Spleen (tissue), 11 donors: Measurements from ENCODE around the gene ABHD2. TPM values are rescaled to one million over a fixed set of nuclear protein-coding genes. Genes with fewer than 3 reads are reported as not detected.
A peak's percentile ranks its signal among the peaks of the same experiment; 100 is the strongest.

ENCODE experiments used
- DNase-seq: peaks from one replicate; pipeline ENCODE4 v3.0.0-alpha.2; 2020
- H3K27ac ChIP-seq, 8 donors: fragments of 200-600 bp; sonication (generic) in 7 of 8; 1 replicate in 4 of 8; 2 replicates in 4 of 8; pipeline versions ENCODE4 v1.5.0 to v1.8.0; 2016 to 2021; ENCODE audit warnings: inconsistent platforms in 4 of 8, mild to moderate bottlenecking in 4 of 8, moderate library complexity in 1 of 8
- H3K27me3 ChIP-seq, 7 donors: fragments of 200-600 bp; sonication (generic) in 6 of 7; replicated peaks in 1 of 7; 1 replicate in 4 of 7; 2 replicates in 3 of 7; pipeline versions ENCODE4 v1.5.0 to v1.8.0; 2016 to 2021; ENCODE audit warnings: inconsistent platforms in 3 of 7, mild to moderate bottlenecking in 1 of 7
- H3K36me3 ChIP-seq, 6 donors: fragments of 200-600 bp; sonication (generic) in 5 of 6; 1 replicate in 4 of 6; 2 replicates in 2 of 6; pipeline versions ENCODE4 v1.5.0 to v1.8.0; 2016 to 2021; ENCODE audit warnings: inconsistent platforms in 2 of 6
- H3K4me1 ChIP-seq, 6 donors: fragments of 200-600 bp; sonication (generic) in 5 of 6; 1 replicate in 3 of 6; 2 replicates in 3 of 6; pipeline versions ENCODE4 v1.5.0 to v1.8.0; 2016 to 2021; ENCODE audit warnings: inconsistent platforms in 3 of 6
- H3K4me3 ChIP-seq, 8 donors: fragments of 200-600 bp; sonication (generic) in 7 of 8; 1 replicate in 4 of 8; 2 replicates in 4 of 8; pipeline versions ENCODE4 v1.5.0 to v1.8.0; 2016 to 2021; ENCODE audit warnings: inconsistent platforms in 4 of 8, mild to moderate bottlenecking in 4 of 8, moderate library complexity in 2 of 8
- H3K9me3 ChIP-seq, 8 donors: fragments of 200-600 bp; sonication (generic) in 7 of 8; 1 replicate in 4 of 8; 2 replicates in 4 of 8; pipeline versions ENCODE4 v1.5.0 to v1.8.0; 2016 to 2021; ENCODE audit warnings: inconsistent platforms in 4 of 8
- CTCF ChIP-seq, 11 experiments: fragments of 200-600 bp in 7 of 11; fragments of 450-650 bp in 4 of 11; sonication (generic) in 4 of 11; IDR thresholded peaks in 8 of 11; conservative IDR thresholded peaks in 3 of 11; 1 replicate in 7 of 11; 2 replicates in 4 of 11; pipeline versions ENCODE4 v1.4.0 to v1.8.0; 2016 to 2021; ENCODE audit warnings: antibody characterized with exemption in 11 of 11, inconsistent platforms in 4 of 11, mild to moderate bottlenecking in 1 of 11
- POLR2A ChIP-seq, 3 donors: fragments of 450-650 bp; IDR thresholded peaks; one replicate each; pipeline ENCODE4 v1.5.1; 2017; ENCODE audit warnings: antibody characterized with exemption in 3 of 3, mild to moderate bottlenecking in 1 of 3
- POLR2AphosphoS5 ChIP-seq, 3 donors: sonication (generic); formaldehyde crosslinking; IDR thresholded peaks; one replicate each; pipeline ENCODE4 v1.5.1; 2017; ENCODE audit warnings: antibody characterized with exemption in 3 of 3
- WGBS, 5 donors: extraction: QIAGEN DNeasy Blood & Tissue Kit in 3 of 5; methylation state at CpG; one replicate each; pipeline versions ENCODE4 v1.1.5 to v1.1.7; 2013 to 2018; 5-methylcytosine and 5-hydroxymethylcytosine counted together
- intact Hi-C: fragments of 100-400 bp; cut with DNase I; formaldehyde crosslinking; loops from one replicate; pipeline ENCODE4 v1.15.0; 2023; ENCODE audit warnings: low total_unique reads
- polyA plus RNA-seq, 3 donors: library from polyadenylated mRNA; stranded (reverse); fragments of 200-250 nt; gene quantifications; one replicate each; pipeline ENCODE4 v1.2.1, GENCODE V29; 2013
- total RNA-seq, 7 donors: library from RNA; depleted of rRNA in 3 of 7; stranded (reverse); fragments of >200 nt in 3 of 7; fragmentation: NEBNext Ultra II Directional in 4 of 7; extraction: Animal tissue kit (Norgen Biotek cat#: 25700) in 4 of 7; gene quantifications; one replicate each; pipeline versions ENCODE4 v1.1.0 to v1.2.1, GENCODE V29; 2016 to 2021
- donor health status: healthy with polysubstance abuse.
- donor health status: DM: no; HTN: no; CAD: no; lungs with moderate emphysema.
- donor health status: DM: no; HTN: no; CAD: no.
- donor health status: Bipolar disorder and iron deficiency.
- donor health status: healthy.
- donor health status: DM: no; HTN: no; CAD: no.
- donor health status: DM: yes; HTN: yes; CAD: no.

ABHD2 gene
- total and polyA plus RNA-seq, 10 donors: 2.1 to 158 (median 106) TPM

- H3K9me3 ChIP-seq: no peaks in the 10 kb centered on the region
- H3K36me3 ChIP-seq: peaks cover 3 to 91% (median 39%) of the 10 kb centered on the region in 6 donors
- no peak for TF ChIP-seq POLR2A (IDR thresholded peaks at IDR 0.05)
- H3K4me3 ChIP-seq: no peak overlapping the region
- DNase-seq: no peak
- no peak overlapping the region for H3K27ac ChIP-seq
- no peaks in the 10 kb centered on the region for H3K27me3 ChIP-seq
- peaks cover 0 to 35% (median 15%) of the 10 kb centered on the region in 6 donors for H3K4me1 ChIP-seq
- intact Hi-C loops: loop anchor here (5.0 to 10.0 kb wide), 2 partner anchors 118 to 271 kb away; no protein-coding TSS in a partner anchor
- 67 to 82% (median 74%) methylated on average over 11 to 13 of the region's 13 CpGs for WGBS, 5 donors
Measured at GRCh38 chr15:89175617-89176191, 87.4 kb downstream of the ABHD2 start.

DNA sequence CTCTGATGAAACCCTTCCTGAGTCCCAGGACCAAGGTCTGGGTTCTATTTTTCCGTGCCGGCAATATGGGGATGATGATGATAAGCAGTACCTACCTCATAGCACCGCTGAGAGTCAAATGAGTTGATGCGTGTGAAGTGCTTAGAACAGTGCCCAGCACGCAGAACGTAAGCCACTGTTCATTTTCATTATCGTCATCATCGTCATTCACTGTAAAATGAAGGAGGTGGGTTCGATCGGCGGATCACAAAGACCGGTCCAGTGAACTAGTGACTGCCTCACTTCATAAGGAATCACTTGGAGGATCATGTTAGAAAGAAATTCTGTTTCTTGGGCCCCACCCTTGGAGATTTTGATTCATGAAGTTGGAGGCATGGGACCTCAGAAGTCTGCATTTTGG is 88.9 kb downstream of the ABHD2 start:
- Histone ChIP-seq H3K4me3 (no peak overlapping the region), H3K4me1 (peaks cover 0 to 23% (median 9%) of the 10 kb centered on the region in 6 donors), H3K27me3 (no peaks in the 10 kb centered on the region), H3K36me3 (peaks cover 3 to 100% (median 39%) of the 10 kb centered on the region in 6 donors), H3K27ac (peak overlapping the region in 2 of 8 donors; percentile 14 to 32), H3K9me3 (no peaks in the 10 kb centered on the region)
- DNase-seq: no peak
- intact Hi-C loops: loop anchor here (5.0 to 10.0 kb wide), 2 partner anchors 120 to 272 kb away; no protein-coding TSS in a partner anchor
- 93 to 98% (median 95%) methylated on average over 12 of the region's 12 CpGs for WGBS, 5 donors
- no peak for TF ChIP-seq POLR2A (IDR thresholded peaks at IDR 0.05)
- TF ChIP-seq POLR2AphosphoS5 (IDR thresholded peaks at IDR 0.05): no peak
- TF ChIP-seq CTCF (IDR thresholded peaks at IDR 0.05 in 8 of 11, conservative IDR thresholded peaks at IDR 0.05 in 3 of 11): no peak

DNA sequence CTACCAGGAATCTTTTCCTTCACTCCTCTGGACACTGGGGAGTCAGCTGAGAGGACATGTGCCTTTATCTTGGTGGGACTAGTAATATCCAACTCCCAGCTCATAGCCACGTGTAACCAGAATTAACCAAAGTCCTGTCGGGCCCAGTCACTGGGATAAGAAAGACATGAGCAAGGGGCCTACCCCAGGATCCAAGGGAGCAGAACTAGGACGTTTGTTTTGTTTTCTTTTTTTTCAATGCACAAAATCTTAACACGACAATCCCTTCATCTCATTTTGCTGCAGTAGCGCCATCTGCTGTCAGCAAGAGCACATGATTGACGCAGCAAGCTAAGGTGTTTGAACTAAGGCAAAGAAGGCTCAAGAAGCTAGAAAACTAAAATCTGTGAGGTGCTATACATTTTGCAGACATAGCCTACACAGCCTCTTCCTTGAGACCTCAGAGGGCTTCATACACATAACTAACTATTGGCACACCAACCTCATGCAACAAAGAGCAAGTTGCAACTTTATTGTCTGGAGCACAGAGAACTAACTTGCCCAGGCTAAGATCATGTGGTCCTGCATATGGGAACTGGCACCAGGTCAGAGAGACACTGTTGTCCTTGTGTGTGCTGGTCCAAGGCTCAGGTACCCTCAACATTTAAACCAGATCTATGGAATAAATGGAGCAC is 89.5 kb downstream of the ABHD2 start:
- H3K36me3 ChIP-seq: peaks cover 3 to 100% (median 38%) of the 10 kb centered on the region in 6 donors
- H3K27ac ChIP-seq: peak overlapping the region in 3 of 8 donors; percentile 3 to 32 (median 14)
- H3K9me3 ChIP-seq: no peaks in the 10 kb centered on the region
- H3K4me3 ChIP-seq: no peak overlapping the region
- intact Hi-C loops: loop anchor here (5.0 to 10.0 kb wide), 2 partner anchors 120 to 273 kb away; no protein-coding TSS in a partner anchor
- TF ChIP-seq CTCF (IDR thresholded peaks at IDR 0.05 in 8 of 11, conservative IDR thresholded peaks at IDR 0.05 in 3 of 11) (peak; percentile 69 to 88 (median 78)), POLR2A (IDR thresholded peaks at IDR 0.05) (no peak), POLR2AphosphoS5 (IDR thresholded peaks at IDR 0.05) (peak in 1 of 3 donors; percentile 60)
- no peaks in the 10 kb centered on the region for H3K27me3 ChIP-seq
- DNase-seq: no peak
- peaks cover 0 to 16% (median 6%) of the 10 kb centered on the region in 6 donors for H3K4me1 ChIP-seq
- 14 to 26% (median 20%) methylated on average over 6 of the region's 6 CpGs for WGBS, 5 donors

GRCh38 chr15:89178307-89178977 is 90.2 kb downstream of the ABHD2 start:
- 88 to 93% (median 89%) methylated on average over 10 to 11 of the region's 11 CpGs for WGBS, 5 donors
- no peak for DNase-seq
- H3K27ac ChIP-seq: peak overlapping the region in 2 of 8 donors; percentile 3 to 32
- no peaks in the 10 kb centered on the region for H3K9me3 ChIP-seq
- peaks cover 0 to 13% (median 6%) of the 10 kb centered on the region in 6 donors for H3K4me1 ChIP-seq
- intact Hi-C loops: loop anchor here (5.0 to 10.0 kb wide), 2 partner anchors 121 to 274 kb away; no protein-coding TSS in a partner anchor
- peaks cover 0 to 98% (median 37%) of the 10 kb centered on the region in 6 donors for H3K36me3 ChIP-seq
- no peak overlapping the region for H3K4me3 ChIP-seq
- H3K27me3 ChIP-seq: no peaks in the 10 kb centered on the region
- no peak for TF ChIP-seq POLR2A (IDR thresholded peaks at IDR 0.05)
- TF ChIP-seq CTCF (IDR thresholded peaks at IDR 0.05 in 8 of 11, conservative IDR thresholded peaks at IDR 0.05 in 3 of 11): no peak
- no peak for TF ChIP-seq POLR2AphosphoS5 (IDR thresholded peaks at IDR 0.05)
